ENCODE data around the gene ANKZF1.
"Not testable (repeated sequence)": the region's sequence is repeated elsewhere in the genome, so short reads cannot be mapped to it uniquely, and the experiment has no call there.

DNA sequence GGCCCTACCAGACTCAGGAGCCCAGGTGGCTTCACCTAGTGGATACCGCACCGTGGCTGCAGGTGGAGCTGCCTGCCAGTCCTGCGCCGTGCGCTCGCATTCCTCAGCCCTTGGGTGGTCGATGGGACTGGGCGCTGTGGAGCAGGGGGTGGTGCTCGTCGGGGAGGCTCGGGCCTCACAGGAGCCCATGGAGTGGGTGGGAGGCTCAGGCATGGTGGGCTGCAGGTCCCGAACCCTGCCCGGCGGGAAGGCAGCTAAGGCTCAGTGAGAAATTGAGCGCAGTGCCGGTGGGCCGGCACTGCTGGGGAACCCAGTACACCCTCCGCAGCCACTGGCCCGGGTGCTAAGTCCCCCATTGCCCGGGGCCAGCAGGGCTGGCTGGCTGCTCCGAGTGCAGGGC is 28.3 kb upstream of the ANKZF1 start:
- TF ChIP-seq POLR2A (IDR thresholded peaks at IDR 0.05): not testable (repeated sequence)
- TF ChIP-seq, protein P1, sequence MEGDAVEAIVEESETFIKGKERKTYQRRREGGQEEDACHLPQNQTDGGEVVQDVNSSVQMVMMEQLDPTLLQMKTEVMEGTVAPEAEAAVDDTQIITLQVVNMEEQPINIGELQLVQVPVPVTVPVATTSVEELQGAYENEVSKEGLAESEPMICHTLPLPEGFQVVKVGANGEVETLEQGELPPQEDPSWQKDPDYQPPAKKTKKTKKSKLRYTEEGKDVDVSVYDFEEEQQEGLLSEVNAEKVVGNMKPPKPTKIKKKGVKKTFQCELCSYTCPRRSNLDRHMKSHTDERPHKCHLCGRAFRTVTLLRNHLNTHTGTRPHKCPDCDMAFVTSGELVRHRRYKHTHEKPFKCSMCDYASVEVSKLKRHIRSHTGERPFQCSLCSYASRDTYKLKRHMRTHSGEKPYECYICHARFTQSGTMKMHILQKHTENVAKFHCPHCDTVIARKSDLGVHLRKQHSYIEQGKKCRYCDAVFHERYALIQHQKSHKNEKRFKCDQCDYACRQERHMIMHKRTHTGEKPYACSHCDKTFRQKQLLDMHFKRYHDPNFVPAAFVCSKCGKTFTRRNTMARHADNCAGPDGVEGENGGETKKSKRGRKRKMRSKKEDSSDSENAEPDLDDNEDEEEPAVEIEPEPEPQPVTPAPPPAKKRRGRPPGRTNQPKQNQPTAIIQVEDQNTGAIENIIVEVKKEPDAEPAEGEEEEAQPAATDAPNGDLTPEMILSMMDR (IDR thresholded peaks at IDR 0.05): not testable (repeated sequence)
